GM18520 (cell line): ENCODE measurements around the gene CELSR1.

Source experiments
- ATAC-seq: cut with Tn5 transposase; IDR thresholded peaks from one replicate; pipeline ENCODE4 v1.9.1; 2021; ENCODE audit not compliant: unreplicated experiment

The CELSR1 gene

DNA sequence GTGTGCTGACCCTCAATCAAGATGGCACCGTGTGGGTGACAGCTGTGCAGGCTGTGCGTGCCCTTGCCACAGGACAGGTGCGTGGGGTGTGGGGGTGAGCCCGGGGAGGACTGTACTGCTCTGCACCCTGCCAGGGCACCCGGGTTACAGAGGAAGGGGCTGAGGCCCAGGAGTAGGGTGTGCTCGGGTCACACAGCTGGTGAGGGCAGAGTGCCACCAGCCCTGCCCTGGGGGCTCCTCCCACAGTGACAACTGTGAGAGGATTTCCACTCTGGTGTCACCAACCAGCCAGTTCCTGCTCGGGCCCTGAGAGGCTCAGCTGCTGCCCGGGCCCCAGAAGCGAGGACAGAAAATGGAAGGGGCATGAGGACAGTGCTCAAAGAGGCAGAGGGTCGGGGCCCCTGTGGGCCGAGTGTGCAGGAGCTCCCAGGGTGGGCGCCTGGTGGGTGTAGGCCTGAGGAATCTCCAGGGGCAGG lies 181.4 kb downstream of the CELSR1 start:
- ATAC-seq: no peak

DNA sequence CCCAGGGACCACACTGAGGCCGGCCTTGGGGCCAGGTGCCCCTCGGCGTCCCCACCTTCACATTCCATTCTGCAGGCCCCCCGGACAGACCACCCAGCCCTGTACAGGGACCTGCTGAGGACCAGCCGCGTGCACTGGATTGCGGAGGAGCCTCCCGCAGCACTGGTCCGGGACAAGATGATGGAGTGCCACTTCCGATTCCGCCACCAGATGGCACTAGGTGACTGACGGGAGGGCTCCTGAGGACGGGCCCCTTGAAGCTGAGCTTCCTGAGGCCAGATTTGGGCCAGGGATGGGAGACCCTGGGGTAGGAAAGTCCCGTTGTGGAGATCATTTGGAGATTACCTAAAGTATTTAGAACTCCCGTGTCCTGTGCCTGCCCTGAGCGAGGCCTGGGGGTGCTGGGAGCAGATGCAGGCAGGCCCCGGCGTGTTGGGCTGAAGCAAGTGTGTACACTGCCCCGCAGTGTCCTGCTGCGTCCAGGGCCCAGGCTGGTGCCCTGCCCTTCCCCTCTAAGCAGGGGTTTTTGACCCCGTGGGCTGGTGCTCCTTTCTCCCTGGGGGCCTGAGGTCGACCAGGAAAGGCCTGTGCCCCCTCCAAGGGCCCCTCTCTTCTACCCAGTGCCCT lies 181.9 kb downstream of the CELSR1 start:
- no peak for ATAC-seq

- no peak for ATAC-seq
These were observed 182.5 kb downstream of the CELSR1 start for GRCh38 chr22:46354993-46355305.

DNA sequence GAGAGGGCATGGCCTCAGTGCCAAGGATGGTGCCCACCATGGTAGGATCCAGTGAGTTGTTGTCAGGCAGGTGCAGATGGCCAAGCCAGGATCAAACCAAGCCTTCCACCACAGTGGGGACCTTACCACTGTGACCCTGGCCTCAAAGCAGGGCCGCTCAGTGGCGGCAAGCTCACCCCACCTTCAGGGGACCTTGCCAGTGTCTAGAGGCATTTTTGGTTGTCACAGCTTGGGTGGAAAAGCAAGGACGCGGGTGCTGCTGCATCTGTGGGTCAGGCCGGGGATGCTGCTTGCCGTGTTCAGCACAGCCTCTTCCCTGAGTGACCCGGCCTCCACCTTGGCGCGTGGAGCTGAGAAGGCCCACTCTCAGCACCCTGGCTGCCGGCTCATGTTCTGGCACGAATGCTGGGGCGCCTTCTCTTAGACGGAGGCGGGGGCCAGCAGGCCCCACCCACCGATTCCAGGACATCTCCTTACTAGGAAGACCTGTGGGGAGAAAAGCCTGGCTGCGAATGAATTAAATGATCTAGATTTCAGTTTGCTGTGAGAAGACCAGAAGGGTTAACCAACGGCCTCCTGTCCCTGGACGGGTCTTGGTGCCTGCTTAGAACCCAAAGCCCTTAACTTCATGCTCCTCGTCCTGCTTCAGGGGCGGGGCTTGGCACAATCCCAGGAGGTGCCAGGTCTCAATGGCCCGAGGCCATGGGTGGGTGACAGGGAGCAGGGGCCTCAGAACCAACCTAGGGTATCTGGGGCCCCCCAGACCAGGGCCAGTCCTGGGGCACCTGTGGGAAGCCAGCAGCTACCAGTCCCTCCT lies 183.0 kb downstream of the CELSR1 start:
- ATAC-seq: no peak

DNA sequence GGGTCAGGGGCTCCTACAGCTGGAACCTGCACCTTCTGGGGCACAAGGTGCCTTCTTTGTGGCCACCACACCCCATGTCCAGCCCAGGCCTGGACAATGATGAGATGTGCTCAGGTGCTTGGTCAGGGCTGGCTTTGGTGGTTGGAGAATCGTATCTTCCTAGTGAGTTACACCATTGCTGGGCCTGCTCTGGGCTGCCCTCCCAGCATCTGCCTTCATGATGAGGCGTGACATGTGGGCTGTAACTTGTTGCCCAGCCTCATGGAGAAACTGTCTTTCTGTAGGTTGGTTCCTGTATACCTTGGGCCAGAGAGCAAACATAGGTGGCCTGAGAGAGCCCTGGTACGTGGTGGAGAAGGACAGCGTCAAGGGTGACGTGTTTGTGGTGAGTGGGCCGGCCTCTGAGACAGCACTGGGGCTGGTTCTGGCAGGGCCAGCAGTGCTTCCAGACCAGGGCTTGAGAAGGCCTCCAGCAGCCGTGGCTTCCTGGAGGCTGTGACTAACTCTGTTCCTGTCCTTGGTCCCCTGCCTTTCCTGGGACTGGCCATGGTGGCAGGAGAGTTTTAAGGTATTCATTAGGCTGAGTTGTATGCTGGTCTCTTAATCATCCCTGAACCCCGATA lies 183.8 kb downstream of the CELSR1 start:
- ATAC-seq: no peak

DNA sequence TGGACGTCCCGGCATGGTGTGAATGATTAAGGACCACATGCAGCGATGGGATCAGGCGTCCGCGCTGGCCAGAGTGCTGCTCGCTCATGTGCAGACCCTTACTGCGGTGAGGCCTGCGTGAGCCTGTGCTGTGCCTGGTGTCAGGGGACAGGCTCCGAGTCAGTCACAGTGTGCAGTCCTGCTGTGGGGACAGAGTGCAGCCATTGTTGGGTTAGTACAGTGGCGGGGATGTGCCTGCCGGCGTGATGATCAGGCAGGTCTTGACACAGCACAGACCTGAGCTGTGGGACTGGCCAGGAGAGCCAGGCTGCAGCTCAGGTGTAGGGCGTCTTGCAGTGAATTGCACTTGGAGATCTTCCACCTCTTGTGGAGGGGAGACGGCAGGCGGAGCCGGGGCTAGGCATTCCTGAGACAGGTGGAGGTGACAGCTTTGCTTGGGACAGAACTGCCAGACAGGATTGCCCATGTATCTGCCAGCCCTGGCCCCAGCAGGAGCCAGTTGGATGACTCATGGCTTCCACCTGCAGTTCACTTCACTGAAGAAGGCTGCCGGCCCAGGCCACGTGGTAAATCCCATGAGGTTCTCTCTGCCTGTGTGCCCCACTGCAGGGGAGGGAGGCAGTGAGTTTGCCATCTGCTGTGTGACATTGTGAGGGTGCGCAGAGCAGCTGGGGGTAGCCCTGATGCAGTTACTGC lies 184.6 kb downstream of the CELSR1 start:
- no peak for ATAC-seq

DNA sequence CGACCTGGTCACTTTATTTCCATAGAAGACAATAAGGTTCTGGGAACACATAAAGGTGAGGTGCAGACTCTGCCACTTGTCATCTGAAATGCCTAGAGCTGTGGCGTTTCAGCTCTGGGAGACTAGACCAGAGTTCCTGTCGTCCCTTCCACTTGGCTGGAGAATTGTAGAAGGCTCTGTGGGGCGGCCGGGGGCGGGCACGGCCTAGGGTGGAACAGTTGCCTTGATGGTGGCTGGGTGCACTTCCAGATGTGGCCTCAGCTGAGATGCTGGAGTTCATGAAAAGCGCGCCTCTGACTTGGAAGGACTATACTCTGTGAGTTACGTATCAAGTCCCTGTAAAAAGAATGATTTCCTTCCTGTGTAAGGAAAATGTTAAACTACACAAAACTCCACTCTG lies 185.1 kb downstream of the CELSR1 start:
- ATAC-seq: no peak

GRCh38 chr22:46351767-46352166 lies 185.7 kb downstream of the CELSR1 start:
- no peak for ATAC-seq

GRCh38 chr22:46351131-46351735 lies 186.2 kb downstream of the CELSR1 start:
- ATAC-seq: no peak

DNA sequence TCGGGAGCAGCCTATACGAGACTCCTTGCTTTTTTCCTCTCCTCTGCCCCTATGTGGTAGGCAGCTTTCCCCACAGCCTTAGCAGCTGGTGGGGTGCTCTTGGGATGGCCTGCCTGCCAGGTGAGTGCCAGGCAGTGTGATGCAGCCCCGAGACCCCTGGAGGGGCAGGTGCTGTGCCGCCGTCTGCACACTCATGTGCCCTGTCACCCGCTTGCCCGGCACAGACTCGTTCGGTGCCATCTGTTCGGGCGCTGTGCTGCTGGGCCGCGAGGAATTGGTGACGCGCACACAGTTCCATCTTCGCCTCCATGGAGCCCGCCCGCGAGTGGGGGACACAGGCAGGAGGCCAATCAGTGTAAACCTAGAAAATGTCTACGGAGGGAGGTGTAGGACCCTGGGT lies 186.8 kb downstream of the CELSR1 start:
- ATAC-seq: no peak

GRCh38 chr22:46350121-46350520 lies 187.3 kb downstream of the CELSR1 start:
- no peak for ATAC-seq

DNA sequence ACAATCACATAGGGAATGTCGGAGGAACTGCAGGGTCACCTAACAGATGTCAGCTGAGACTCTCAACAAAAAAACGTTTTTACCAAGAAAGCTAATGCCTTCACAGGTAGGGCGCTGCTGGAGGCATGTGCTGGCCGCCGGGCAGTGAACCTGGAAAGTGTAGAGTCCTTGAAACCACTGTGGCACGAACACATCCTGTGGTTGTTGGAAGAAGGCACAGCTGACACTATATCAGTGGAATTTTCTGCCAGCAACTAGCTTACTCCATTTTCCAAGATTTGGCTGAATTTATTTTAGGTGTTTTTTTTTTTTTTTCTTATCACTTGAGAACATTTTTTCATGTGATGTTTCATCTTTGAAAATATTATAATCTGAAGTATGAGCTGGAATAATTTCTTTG lies 187.7 kb downstream of the CELSR1 start:
- ATAC-seq: no peak

DNA sequence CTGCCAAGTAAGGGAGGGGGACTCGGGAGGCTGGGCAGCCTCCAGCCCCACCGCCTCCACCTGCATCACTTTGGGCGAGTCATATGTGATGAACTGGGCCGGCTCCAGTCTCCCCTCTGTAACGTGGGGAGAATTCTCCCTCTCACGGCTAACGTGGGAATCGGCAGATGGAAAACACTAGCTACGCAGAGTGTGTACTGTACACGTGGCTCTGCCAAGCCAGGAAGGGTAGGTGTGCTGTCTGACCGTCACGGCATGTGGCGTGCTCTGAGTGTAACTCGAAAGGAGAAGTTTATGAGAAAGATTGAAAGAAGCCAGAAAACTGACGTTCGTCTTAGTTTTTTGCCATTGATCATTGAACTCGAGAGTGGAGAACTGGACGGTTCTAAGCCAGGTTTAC lies 188.2 kb downstream of the CELSR1 start:
- no peak for ATAC-seq

DNA sequence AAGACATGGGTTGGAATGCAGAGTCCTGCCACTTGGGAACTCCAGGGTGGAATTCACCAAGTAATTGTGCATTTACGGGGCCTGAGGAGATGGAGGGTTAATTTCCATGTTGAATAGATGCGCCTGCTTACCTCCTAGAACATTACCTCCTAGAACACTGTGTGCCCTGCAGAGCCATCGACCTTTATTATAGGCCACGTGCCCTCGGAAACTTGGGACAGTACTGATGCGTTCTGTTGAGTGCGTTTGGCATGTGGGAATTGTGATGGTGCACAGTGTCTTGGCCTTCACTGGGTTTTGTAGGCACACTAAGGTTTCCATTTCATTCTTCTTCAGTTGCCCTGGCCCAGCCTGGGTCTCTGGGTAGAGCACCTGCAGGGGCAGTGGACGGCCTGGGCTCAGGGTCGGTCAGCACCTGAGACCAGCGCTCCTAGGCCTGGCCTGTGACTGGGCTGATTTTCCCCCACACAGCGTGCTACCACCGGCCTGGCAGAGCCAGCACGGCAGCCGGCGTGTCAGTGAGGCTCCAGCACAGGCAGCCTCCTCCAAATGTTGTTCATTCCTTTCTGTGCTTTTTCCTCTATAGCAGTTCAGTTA lies 189.2 kb downstream of the CELSR1 start:
- no peak for ATAC-seq

DNA sequence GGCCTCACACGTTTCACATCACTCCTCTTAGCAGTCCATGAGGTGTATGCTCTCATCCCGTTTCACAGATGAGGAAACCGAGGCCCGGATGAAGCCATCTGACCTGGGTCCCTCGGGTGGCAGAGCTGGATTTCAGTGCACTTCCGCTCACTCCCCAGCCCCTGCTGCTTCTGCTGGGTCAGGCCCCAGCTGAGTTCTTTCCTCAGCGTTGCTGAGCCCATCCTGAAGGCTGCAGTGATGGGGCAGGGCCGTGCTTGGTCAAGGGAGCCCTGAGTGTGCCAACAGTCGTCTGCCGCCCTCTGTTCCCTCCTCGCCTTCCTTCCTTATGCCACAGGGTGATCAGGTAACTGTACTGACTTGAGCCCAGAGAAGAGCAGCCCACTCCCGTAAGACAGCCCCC lies 189.8 kb downstream of the CELSR1 start:
- ATAC-seq: no peak

- ATAC-seq: no peak
These were observed 190.6 kb downstream of the CELSR1 start for GRCh38 chr22:46346680-46347405.

- no peak for ATAC-seq
These were observed 196.7 kb downstream of the CELSR1 start for GRCh38 chr22:46340676-46341075.

DNA sequence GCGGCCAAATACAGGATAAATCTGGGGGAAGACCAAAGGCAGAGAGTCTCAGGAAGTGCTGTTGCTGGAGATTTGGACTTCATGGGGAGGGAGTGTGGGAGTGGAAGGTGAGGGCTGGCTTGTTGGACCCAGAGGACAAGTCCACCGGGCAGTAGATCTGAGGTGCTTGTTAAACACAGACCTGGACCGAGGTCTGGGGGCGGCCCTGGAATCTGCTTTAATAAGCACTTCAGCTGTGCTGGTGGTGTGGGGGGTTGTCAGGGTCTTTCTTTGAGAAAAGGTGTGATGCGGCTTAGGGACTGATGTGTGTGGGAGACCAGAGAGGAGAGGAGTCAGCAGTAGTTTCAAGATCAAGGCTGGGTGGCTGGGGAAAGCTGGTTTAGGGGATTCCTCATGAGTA lies 197.5 kb downstream of the CELSR1 start:
- ATAC-seq: no peak

DNA sequence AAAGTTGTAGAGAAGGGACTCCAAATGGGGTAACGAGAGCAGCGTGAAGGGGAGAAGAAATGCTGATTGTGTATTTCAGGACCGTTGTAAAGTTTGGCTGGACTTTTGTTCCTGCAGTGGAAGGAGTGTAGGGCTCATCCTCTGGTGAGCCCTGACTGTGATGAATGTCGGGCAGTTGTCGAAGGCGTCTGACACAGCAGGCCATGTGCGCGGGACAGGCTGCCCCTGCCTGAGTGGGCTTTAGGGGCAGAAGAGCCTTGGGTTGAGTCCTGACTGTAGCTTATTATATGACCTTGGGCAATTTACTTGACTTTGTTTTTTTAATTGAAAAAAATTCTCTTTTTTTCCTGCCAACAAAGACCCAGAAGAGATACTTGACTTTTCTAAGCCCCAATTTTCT lies 198.8 kb downstream of the CELSR1 start:
- no peak for ATAC-seq

- no peak for ATAC-seq
These were observed 199.6 kb downstream of the CELSR1 start for GRCh38 chr22:46337870-46338269.
